ENCODE measurements around the gene ZG16B. TPM values are rescaled to one million over a fixed set of nuclear protein-coding genes. Genes with fewer than 3 reads are reported as not detected.

ZG16B gene
- total RNA-seq, 1 experiment from 2014 or later: not detected

DNA sequence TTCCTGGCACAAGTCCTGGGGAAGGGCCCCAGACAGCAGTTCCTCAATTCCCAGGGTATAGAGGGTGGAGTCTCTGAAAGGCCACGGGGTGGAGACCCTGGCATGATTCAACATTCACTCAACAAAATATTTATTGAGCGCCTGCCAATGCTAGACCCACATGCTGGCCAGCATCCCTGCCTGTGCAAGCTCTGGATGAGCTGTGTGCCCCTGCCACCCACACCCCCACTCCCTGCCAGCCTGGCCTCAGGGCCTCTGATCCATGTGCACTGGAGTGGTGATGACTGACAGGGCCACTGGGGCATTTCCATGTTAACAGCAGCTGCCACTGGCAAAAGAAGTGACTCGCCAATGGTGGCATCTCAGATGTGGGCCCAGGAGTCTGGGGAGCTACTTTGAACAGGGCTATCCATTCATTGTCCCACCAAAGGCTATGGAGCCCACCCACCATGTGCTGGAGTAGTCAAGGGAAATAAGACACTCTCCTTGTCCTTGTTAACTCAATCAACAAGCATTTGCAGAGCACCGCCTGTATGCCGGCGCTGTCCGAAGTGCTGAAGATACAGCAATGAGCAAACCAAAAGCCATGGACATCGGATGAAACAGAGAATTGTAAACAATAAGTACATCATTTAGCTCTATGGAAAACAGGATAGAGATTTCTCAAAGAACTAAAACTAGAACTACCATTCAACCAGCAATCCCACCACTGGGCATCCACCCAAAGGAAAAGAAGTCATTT, 30.9 kb downstream of the ZG16B start:
- WGBS (ENCODE audit: extremely low coverage, insufficient read length, low lambda C conversion rate): no CpG with 5 or more reads among the region's 8 CpGs
- H3K18ac ChIP-seq (ENCODE audit: insufficient read length, low read depth, low read length): no peak overlapping the region
- TF ChIP-seq CTCF (conservative IDR thresholded peaks at IDR 0.05): no peak
- H3K23ac ChIP-seq (ENCODE audit: insufficient read length, low read depth, low read length): no peak overlapping the region
- no peaks in the 10 kb centered on the region for H3K79me2 ChIP-seq (ENCODE audit: insufficient read depth, low read length)
- no peak overlapping the region for H3K56ac ChIP-seq (ENCODE audit: insufficient read length, low read depth, low read length)
- no peaks in the 10 kb centered on the region for H4K20me1 ChIP-seq (ENCODE audit: control insufficient read depth, insufficient read depth, insufficient read length)
- peaks cover 3% of the 10 kb centered on the region; the same call in 1 of the 2 replicates for H3K27me3 ChIP-seq (ENCODE audit: insufficient read depth, low read length)
- H3K4me1 Mint-ChIP-seq: peaks cover 5 to 7% of the 10 kb centered on the region in 2 experiments; a peak in 3 of 4 replicates
- H3K79me1 ChIP-seq (ENCODE audit: insufficient read depth, low read depth, low read length, poor library complexity, severe bottlenecking): no peaks in the 10 kb centered on the region
- peaks cover 7 to 11% of the 10 kb centered on the region in 2 experiments for H3K9me3 Mint-ChIP-seq
- H3K4me3 Mint-ChIP-seq: 0 out of 5 replicates have a peak overlapping the region, but pooled peaks of 1 of the 2 experiments have one; percentile 43
- H2BK5ac ChIP-seq (ENCODE audit: insufficient read length, low read length): no peak overlapping the region
- H3K9ac ChIP-seq (ENCODE audit: extremely low read depth, insufficient read length, low read length): no peak overlapping the region
- no peak overlapping the region for H3K14ac ChIP-seq (ENCODE audit: insufficient read depth, low read length)
- H4K8ac ChIP-seq (replicated peaks; ENCODE audit: insufficient read length, low read depth, low read length): no peak overlapping the region
- H2AK5ac ChIP-seq (ENCODE audit: insufficient read length, low read length): no peak overlapping the region
- no peak overlapping the region for H2BK120ac ChIP-seq (ENCODE audit: low read depth, low read length, poor library complexity, severe bottlenecking)
- no peak overlapping the region for H3K4ac ChIP-seq (ENCODE audit: low read depth, low read length)
- H4K5ac ChIP-seq (ENCODE audit: insufficient read length, low read depth, low read length): no peak overlapping the region
- no peak overlapping the region for H2AFZ ChIP-seq (ENCODE audit: low read length)
- no peak overlapping the region for H2BK20ac ChIP-seq (ENCODE audit: low read depth, low read length, poor library complexity, severe bottlenecking)
- H2BK15ac ChIP-seq (ENCODE audit: low read depth, low read length): no peak overlapping the region
- no peak overlapping the region for H3K4me2 ChIP-seq (ENCODE audit: insufficient read depth, insufficient read length, low read length)
- no peak overlapping the region for H3T11ph ChIP-seq (ENCODE audit: low read length)
- no peak overlapping the region for H4K91ac ChIP-seq (ENCODE audit: insufficient read length, low read depth, low read length)
- no peaks in the 10 kb centered on the region for H3K4me1 ChIP-seq (ENCODE audit: insufficient read depth, low read length)
- peaks cover 0 to 2% (median 0%) of the 10 kb centered on the region in 3 experiments; a peak in 1 of 7 replicates for H3K36me3 Mint-ChIP-seq (ENCODE audit: insufficient read depth in 1 of 3, low read depth in 3 of 3)
- H2BK12ac ChIP-seq (ENCODE audit: insufficient read length, low read depth, low read length): no peak overlapping the region
- H3K27ac Mint-ChIP-seq: no peak overlapping the region
- no peak for DNase-seq
- peaks cover 5% of the 10 kb centered on the region for H3K23me2 ChIP-seq (ENCODE audit: insufficient read length, low read depth, low read length, poor library complexity, severe bottlenecking)
- H3K27me3 Mint-ChIP-seq (ENCODE audit: low read depth): peaks cover 58% of the 10 kb centered on the region
- no peaks in the 10 kb centered on the region for H3K9me3 ChIP-seq (ENCODE audit: control insufficient read depth, low read depth, low read length)
- H3K27ac ChIP-seq (ENCODE audit: insufficient read length, low read depth, low read length): no peak overlapping the region

Data from H9 (cell line).